Heart left ventricle (tissue), 13 donors: ENCODE data around the gene CHN2.

ENCODE experiments used
- CTCF ChIP-seq, 12 donors: fragments of 200-600 bp; sonication (generic) in 4 of 12; IDR thresholded peaks; one replicate each; pipeline versions ENCODE4 v1.5.0 to v1.8.0; 2018 to 2022; ENCODE audit warnings: antibody characterized with exemption in 12 of 12, mild to moderate bottlenecking in 5 of 12
- POLR2A ChIP-seq, 2 donors: fragments of 450-650 bp; IDR thresholded peaks; one replicate each; pipeline ENCODE4 v1.6.1; 2017; ENCODE audit warnings: antibody characterized with exemption in 2 of 2, mild to moderate bottlenecking in 2 of 2, moderate library complexity in 2 of 2
- donor health status: ischemic (EF 13 %, LVEDD 7.1; RV severe dilation, severe dysfunction).
- donor health status: DM: no; HTN: yes; CAD: no.
- donor health status: DM: no; HTN: no; CAD: no.
- donor health status: ischemic (EF 25% LVEDD 6.9; RV normal size, moderate dysfunction).
- donor health status: ischemic (EF 25% LVEDD 5.7; RV mildly dilated, moderate dysfunction).
- donor health status: ischemic (EF 35%, LVEDD 5.7; RV mildly dilated, moderate dysfunction).
- donor health status: nonischemic (EF 11% LVEDD 7.7; RV severe dilation, severe dysfunction).
- donor health status: DM: yes; HTN: yes; CAD: no.
- donor health status: PGD.
- donor health status: ischemic (EF 29% LVEDD 5.4; RV normal size, mild dysfunction).
- donor health status: nonischemic (EF 23%, LVEDD 6.1; RV moderate dilation, normal function).

DNA sequence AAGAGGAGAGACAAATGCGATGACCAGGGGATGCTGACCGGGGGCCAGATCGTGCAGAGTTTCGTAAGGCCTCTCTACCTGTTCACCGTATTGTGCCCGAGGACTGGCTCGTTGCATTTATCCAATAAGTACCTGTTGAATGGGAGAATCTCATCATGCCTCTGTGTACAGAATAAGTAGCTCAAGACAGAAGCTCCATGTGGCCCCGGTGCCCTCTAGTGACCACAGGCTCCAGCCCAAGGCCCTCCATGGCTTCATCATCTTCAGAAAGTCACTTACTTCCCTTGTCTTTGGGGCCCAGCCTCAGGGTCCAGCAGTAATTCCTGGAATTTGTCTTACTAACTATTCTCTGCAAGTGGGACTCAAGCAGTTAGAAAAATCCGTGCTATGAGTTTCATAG is 151.0 kb downstream of the CHN2 start:
- no peak for TF ChIP-seq POLR2A (IDR thresholded peaks at IDR 0.05)
- peak; percentile 22 to 65 (median 50) for TF ChIP-seq CTCF (IDR thresholded peaks at IDR 0.05)
